Gastrocnemius medialis (tissue), 4 donors: Measurements from ENCODE around the gene NPAS3. TPM values are rescaled to one million over a fixed set of nuclear protein-coding genes. Genes with fewer than 3 reads are reported as not detected.

ENCODE experiments used
- ATAC-seq, 2 donors: fragments of 150-250 bp; one replicate each; pipeline ENCODE4 v1.9.1; 2016
- DNase-seq, 2 donors: peaks; one replicate each; pipeline ENCODE4 v3.0.0-alpha.2; 2019
- H3K27ac ChIP-seq, 4 donors: fragments of 200-600 bp; sonication (generic); 1 replicate in 1 of 4; 2 replicates in 3 of 4; pipeline ENCODE4 v1.5.1; 2016 to 2018; ENCODE audit warnings: mild to moderate bottlenecking in 2 of 4, moderate library complexity in 1 of 4
- H3K27me3 ChIP-seq, 3 donors: fragments of 200-600 bp; sonication (generic) in 2 of 3; 1 replicate in 1 of 3; 2 replicates in 2 of 3; pipeline versions ENCODE4 v1.5.1 to v1.6.0; 2016 to 2019; ENCODE audit warnings: mild to moderate bottlenecking in 1 of 3, moderate library complexity in 1 of 3
- H3K36me3 ChIP-seq, 2 donors: fragments of 200-600 bp; sonication (generic) in 1 of 2; one replicate each; pipeline ENCODE4 v1.5.1; 2017 to 2018
- H3K4me1 ChIP-seq, 2 donors: fragments of 200-600 bp; sonication (generic) in 1 of 2; one replicate each; pipeline ENCODE4 v1.5.1; 2016 to 2017; ENCODE audit warnings: mild to moderate bottlenecking in 2 of 2
- H3K4me3 ChIP-seq, 4 donors: fragments of 200-600 bp; sonication (generic) in 3 of 4; 1 replicate in 1 of 4; 2 replicates in 3 of 4; pipeline ENCODE4 v1.5.1; 2016 to 2019; ENCODE audit warnings: mild to moderate bottlenecking in 2 of 4
- H3K9me3 ChIP-seq, 3 donors: fragments of 200-600 bp; sonication (generic) in 2 of 3; 1 replicate in 1 of 3; 2 replicates in 2 of 3; pipeline ENCODE4 v1.5.1; 2016 to 2019
- CTCF ChIP-seq, 5 experiments: fragments of 450-650 bp in 3 of 5; fragments of 200-600 bp in 2 of 5; sonication (generic) in 2 of 5; IDR thresholded peaks in 4 of 5; conservative IDR thresholded peaks in 1 of 5; 1 replicate in 4 of 5; 2 replicates in 1 of 5; pipeline ENCODE4 v1.5.1; 2016 to 2019; ENCODE audit warnings: antibody characterized with exemption in 5 of 5, mild to moderate bottlenecking in 3 of 5, moderate library complexity in 3 of 5
- POLR2A ChIP-seq, 2 donors: fragments of 450-650 bp; IDR thresholded peaks; one replicate each; pipeline ENCODE4 v1.6.1; 2017; ENCODE audit warnings: antibody characterized with exemption in 2 of 2, mild to moderate bottlenecking in 2 of 2, moderate library complexity in 2 of 2
- in situ Hi-C, 4 donors: fragments of 200-750 bp; cut with MboI; loops; one replicate each; pipeline versions ENCODE4 v1.15.0 to v1.8.0; 2017; ENCODE audit warnings: low sequenced_read_pairs in 4 of 4
- intact Hi-C: fragments of 100-400 bp; cut with DNase I; formaldehyde crosslinking; loops from one replicate; pipeline ENCODE4 v1.15.1; 2023; ENCODE audit warnings: low total_unique reads
- total RNA-seq, 4 donors: library from RNA; depleted of rRNA; stranded (reverse); fragments of >200 nt; gene quantifications; one replicate each; pipeline versions ENCODE4 v1.1.0 to v1.2.3, GENCODE V29; 2016

The NPAS3 gene
- total RNA-seq, 4 donors from 2014 or later = 0.82 to 1.00 TPM; not detected in 2

DNA sequence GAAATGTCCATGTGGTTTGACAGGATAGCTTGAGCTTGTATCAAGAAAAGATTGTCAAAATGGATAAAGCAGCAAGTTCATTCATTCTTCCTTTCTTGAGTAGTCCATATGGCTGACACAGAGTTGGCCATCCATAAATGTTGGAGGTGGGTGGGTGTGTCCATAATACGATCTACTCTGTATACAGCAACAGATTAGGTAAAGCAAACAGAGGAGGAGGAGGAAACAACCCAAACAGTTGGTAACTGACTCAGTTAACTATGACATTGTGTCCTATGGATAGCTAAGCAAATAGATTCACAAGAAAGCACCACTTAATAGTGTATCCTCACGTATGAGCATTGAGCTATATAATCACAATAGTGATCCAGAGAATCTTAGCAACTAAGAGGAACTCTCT, 868.2 kb downstream of the NPAS3 start:
- DNase-seq (no peak), ATAC-seq (no peak)
- Histone ChIP-seq H3K27me3 (no peaks in the 10 kb centered on the region), H3K4me1 (no peaks in the 10 kb centered on the region), H3K4me3 (no peak overlapping the region), H3K27ac (no peak overlapping the region), H3K9me3 (no peaks in the 10 kb centered on the region), H3K36me3 (no peaks in the 10 kb centered on the region)
- in situ Hi-C loops = no loop called here
- TF ChIP-seq CTCF (IDR thresholded peaks at IDR 0.05 in 4 of 5, conservative IDR thresholded peaks at IDR 0.05 in 1 of 5) = no peak
- no peak for TF ChIP-seq POLR2A (IDR thresholded peaks at IDR 0.05)
- intact Hi-C loops = no loop called here

GRCh38 chr14:33808187-33808586, 869.5 kb downstream of the NPAS3 start:
- in situ Hi-C loops = no loop called here
- no peaks in the 10 kb centered on the region for H3K4me1 ChIP-seq
- DNase-seq = no peak

GRCh38 chr14:33809396-33809981, 870.8 kb downstream of the NPAS3 start:
- DNase-seq (no peak), ATAC-seq (no peak)
- no peaks in the 10 kb centered on the region for H3K9me3 ChIP-seq
- H3K27ac ChIP-seq = no peak overlapping the region
- H3K36me3 ChIP-seq = no peaks in the 10 kb centered on the region
- H3K4me1 ChIP-seq = no peaks in the 10 kb centered on the region
- in situ Hi-C loops = no loop called here
- no peaks in the 10 kb centered on the region for H3K27me3 ChIP-seq
- intact Hi-C loops = no loop called here
- TF ChIP-seq POLR2A (IDR thresholded peaks at IDR 0.05) = no peak
- no peak for TF ChIP-seq CTCF (IDR thresholded peaks at IDR 0.05 in 4 of 5, conservative IDR thresholded peaks at IDR 0.05 in 1 of 5)
- no peak overlapping the region for H3K4me3 ChIP-seq

More at GRCh38 chr14:33808187-33808586, 869.5 kb downstream of the NPAS3 start:
- no peaks in the 10 kb centered on the region for H3K9me3 ChIP-seq
- H3K27ac ChIP-seq = no peak overlapping the region
- no peak overlapping the region for H3K4me3 ChIP-seq
- H3K36me3 ChIP-seq = no peaks in the 10 kb centered on the region
- no peaks in the 10 kb centered on the region for H3K27me3 ChIP-seq
- intact Hi-C loops = no loop called here
- TF ChIP-seq CTCF (IDR thresholded peaks at IDR 0.05 in 4 of 5, conservative IDR thresholded peaks at IDR 0.05 in 1 of 5) (no peak), POLR2A (IDR thresholded peaks at IDR 0.05) (no peak)
- ATAC-seq = no peak

GRCh38 chr14:33810308-33810707, 871.6 kb downstream of the NPAS3 start:
- Histone ChIP-seq H3K9me3 (no peaks in the 10 kb centered on the region), H3K27ac (no peak overlapping the region), H3K36me3 (no peaks in the 10 kb centered on the region), H3K27me3 (no peaks in the 10 kb centered on the region), H3K4me3 (no peak overlapping the region), H3K4me1 (no peaks in the 10 kb centered on the region)
- TF ChIP-seq POLR2A (IDR thresholded peaks at IDR 0.05) (no peak), CTCF (IDR thresholded peaks at IDR 0.05 in 4 of 5, conservative IDR thresholded peaks at IDR 0.05 in 1 of 5) (no peak)
- DNase-seq = no peak
- no peak for ATAC-seq
- in situ Hi-C loops (no loop called here), intact Hi-C loops (no loop called here)

GRCh38 chr14:33811721-33812120, 873.0 kb downstream of the NPAS3 start:
- TF ChIP-seq CTCF (IDR thresholded peaks at IDR 0.05 in 4 of 5, conservative IDR thresholded peaks at IDR 0.05 in 1 of 5) (no peak), POLR2A (IDR thresholded peaks at IDR 0.05) (no peak)
- in situ Hi-C loops = no loop called here
- no peak for DNase-seq

More at GRCh38 chr14:33811721-33812120, 873.0 kb downstream of the NPAS3 start:
- Histone ChIP-seq H3K36me3 (no peaks in the 10 kb centered on the region), H3K4me3 (no peak overlapping the region), H3K9me3 (no peaks in the 10 kb centered on the region), H3K4me1 (no peaks in the 10 kb centered on the region), H3K27me3 (no peaks in the 10 kb centered on the region), H3K27ac (no peak overlapping the region)
- ATAC-seq = no peak
- intact Hi-C loops = no loop called here
